Fibroblast of the aortic adventitia (primary cell): ENCODE data around the gene FOXL1. TPM values are rescaled to one million over a fixed set of nuclear protein-coding genes. Genes with fewer than 3 reads are reported as not detected.

Experiments used
- DNase-seq: peaks from one replicate; pipeline ENCODE4 v3.0.0-alpha.2; 2010; ENCODE audit warnings: low read depth
- H3K4me3 ChIP-seq: 2 replicates; pipeline ENCODE4 v1.5.1; 2011; ENCODE audit warnings: low read depth, mild to moderate bottlenecking, control low read depth, low read length, moderate library complexity
- CTCF ChIP-seq: IDR thresholded peaks from 2 replicates; pipeline ENCODE4 v1.5.1; 2011; ENCODE audit warnings: mild to moderate bottlenecking, low read length, control low read depth, inconsistent platforms; ENCODE audit not compliant: insufficient read depth
- total RNA-seq: library from RNA; depleted of rRNA; stranded (reverse); fragments of >200 nt; gene quantifications from 2 replicates; pipeline ENCODE4 v1.2.3, GENCODE V29; 2012; ENCODE audit warnings: low replicate concordance

Gene FOXL1
- total RNA-seq, 1 donor = 5.8 TPM

- TF ChIP-seq CTCF = no peak
- H3K4me3 ChIP-seq = peak within 1 kb of the TSS; percentile 97
- peak; percentile 90 for DNase-seq
These were observed 23.2 kb upstream of the FOXL1 start, which contains the start of gene MTHFSD for GRCh38 chr16:86554917-86555703. Gene MTHFSD, minus strand, starts transcription at chr16:86555235. Its CDS starts 51 bp downstream, at chr16:86555184.

- DNase-seq = no peak
- no peak for TF ChIP-seq CTCF
These were observed 22.7 kb upstream of the FOXL1 start for GRCh38 chr16:86555704-86556075.

GRCh38 chr16:86556576-86556975 is 21.8 kb upstream of the FOXL1 start:
- TF ChIP-seq CTCF = no peak
- H3K4me3 ChIP-seq = no peak overlapping the region
- no peak for DNase-seq

More at GRCh38 chr16:86555704-86556075, 22.7 kb upstream of the FOXL1 start:
- peak overlapping the region; percentile 97 for H3K4me3 ChIP-seq

- no peak overlapping the region for H3K4me3 ChIP-seq
- DNase-seq = no peak
- no peak for TF ChIP-seq CTCF
These were observed 20.8 kb upstream of the FOXL1 start for GRCh38 chr16:86557587-86557986.

GRCh38 chr16:86558355-86559193 is 19.8 kb upstream of the FOXL1 start:
- no peak for TF ChIP-seq CTCF
- H3K4me3 ChIP-seq = no peak overlapping the region
- DNase-seq = peak; percentile 58

GRCh38 chr16:86559802-86560305 is 18.5 kb upstream of the FOXL1 start:
- no peak for DNase-seq
- no peak overlapping the region for H3K4me3 ChIP-seq
- no peak for TF ChIP-seq CTCF
